ENCODE results near the gene NHERF2.

The NHERF2 gene

DNA sequence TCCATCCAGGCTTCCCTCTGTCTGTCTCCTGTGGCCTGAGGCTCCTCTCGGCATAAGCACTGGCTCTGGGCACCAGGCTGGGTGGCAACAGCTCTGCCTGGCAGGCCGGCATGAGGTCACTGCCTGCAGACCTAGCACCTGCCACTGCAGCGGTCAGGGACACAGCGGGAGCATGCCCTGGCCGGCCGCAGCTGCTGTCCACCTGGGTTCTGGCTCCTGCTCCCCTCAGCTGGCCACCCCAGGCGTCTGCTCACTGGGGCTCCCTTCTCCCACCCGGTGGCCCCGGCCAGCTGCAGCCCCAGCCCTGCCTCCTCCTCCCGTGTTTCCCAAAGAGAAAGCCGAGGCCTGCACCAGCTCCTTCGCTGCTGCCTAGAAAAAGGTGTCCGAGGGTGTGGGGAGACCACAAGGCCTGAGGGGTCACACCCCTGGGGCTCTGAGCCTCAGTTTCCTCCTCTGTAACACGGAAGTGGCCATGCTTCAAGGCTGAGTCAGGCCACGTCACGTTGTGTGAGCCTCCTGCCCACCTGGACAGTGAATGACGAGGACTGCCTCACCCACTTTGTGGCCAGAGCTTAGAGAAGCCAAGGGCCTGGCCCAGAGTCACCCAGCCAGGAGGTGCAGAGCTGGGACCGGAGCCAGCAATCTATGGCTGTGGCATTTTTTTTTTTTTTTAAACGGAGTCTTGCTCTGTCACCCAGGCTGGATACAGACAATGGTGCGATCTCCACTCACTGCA is 14.3 kb downstream of the NHERF2 start:
- DNase-seq (ENCODE audit: low read depth in 3 of 3) = no peak

DNA sequence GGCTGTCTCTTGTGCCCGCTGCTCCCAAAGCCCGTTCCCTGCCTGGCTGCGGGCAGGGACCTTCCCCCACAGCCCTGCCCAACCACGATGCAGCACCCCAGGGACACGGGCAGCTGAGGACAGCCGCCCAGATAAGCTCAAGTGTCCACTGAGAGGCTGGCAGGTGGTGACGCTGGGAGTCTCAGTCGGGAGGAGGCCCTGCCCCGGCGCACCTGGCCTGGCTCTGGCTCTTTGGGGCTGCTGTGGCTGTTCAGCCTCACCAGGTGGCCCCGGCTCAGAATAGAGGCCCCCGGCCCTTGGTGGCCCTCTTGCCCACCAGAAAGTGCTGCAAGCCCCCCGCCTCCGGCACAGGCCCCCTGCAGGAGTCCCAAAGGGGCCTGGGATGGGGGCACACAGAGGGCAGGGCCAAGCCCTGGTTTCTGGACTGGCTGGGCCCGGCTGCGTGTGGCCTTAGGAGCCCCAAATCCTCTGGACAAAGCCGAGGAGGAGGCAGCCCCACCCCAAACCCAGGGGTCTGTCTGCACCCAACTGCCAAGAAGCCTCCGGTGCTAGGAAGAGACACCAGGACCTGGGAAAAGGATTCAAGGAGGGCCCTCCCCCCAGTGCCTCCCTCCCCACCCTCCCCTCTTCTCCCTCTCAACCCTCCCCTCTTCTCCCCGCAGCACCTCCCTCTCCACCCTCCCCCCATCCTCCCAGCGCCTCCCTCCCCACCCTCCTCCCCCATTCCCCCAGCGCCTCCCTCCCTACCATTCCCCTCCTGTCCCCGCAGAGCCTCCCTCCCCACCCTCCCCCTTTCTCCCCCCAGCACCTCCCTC is 15.7 kb downstream of the NHERF2 start:
- no peak for DNase-seq (ENCODE audit: low read depth in 3 of 3)

DNA sequence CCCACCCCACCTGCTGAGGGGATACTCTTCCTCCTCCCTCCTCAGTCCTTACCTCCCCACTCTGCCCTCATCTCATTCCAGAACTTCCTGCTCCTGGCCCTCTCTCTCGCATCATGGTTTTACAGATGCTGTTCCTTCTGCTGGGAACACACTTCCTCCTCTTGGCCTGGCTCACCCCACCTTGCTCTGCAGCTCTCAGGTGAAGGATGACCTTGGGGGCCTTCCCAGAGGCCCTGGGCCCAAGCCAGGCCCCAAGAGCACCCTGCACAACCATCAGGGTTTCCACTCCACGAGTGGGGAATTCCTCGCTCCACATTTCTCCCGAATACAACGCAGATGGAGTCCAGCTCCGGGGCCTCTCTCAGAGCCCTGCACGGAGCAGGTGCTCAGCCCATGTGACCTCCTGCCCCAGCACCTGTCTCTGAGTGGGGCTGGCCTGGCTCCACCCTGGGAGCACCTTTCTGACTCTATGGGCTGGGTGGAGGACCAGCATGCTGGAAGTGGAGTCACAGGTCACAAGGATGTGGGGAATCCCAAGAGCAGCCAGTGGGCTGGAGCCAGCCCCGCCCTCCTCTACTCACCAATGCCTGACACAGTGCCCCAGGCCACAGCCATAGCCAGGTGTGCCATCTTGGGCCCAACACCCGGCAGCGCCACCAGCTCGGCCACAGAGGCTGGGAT is 16.4 kb downstream of the NHERF2 start:
- DNase-seq (ENCODE audit: low read depth in 3 of 3) = no peak

DNA sequence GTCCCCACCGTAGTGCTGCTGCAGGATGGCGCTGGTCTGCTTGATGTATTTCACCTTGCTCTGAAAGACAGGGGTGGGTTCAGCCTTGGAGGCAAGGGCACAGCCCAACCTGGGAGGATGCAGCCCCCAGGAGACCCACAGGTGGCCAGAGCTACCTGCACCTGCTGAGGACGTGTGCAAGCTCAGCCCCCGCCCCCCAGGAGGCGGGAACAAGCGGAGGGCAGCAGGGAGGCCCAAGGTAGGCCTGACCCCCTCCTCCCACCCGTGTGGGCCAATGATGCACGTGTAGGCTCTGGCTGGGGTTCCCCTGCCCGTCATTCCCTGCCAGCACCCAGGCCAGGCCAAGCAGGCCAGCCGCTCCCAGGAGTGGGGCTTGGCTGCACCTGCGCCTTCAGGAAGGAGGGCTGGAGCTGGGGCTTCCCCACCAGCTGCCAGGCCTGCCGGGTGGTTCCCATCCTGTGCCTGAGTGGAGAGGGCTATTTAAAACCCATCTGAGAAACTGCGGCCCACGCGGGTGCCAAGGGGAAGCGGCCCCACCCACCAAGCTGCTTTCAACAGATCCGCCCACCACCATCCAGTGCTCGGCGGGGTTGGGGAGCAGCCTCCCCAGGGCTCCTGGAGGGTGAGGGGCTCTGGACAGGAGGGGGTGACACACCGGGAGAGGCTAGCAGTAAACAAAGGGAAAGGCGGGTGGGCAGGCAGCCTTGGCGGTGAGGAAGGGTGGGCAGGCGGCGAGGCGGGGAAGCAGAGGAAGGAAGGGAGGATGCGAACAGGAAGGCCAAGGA is 17.2 kb downstream of the NHERF2 start:
- DNase-seq (ENCODE audit: low read depth in 3 of 3) = no peak

DNA sequence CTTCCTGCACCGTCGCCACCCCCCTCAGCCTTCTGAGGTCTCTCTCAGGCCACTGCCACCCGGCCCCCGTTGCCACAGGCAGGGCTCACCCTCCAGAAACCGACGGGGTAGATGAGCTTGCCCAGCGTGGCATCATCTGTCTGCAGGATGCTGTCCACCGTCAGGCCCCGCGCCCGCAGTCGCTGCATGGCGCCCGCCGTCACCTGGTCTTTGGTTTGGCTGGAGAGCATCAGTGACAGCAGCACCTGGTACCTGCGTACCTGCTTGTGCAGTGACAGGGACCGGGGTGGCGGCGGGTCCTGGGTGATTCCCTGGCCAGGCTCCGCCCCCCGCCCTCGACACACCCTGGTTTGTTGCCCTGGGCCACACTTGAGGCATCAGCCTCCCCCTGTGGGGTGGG is 17.8 kb downstream of the NHERF2 start:
- DNase-seq (ENCODE audit: low read depth in 3 of 3) = no peak

DNA sequence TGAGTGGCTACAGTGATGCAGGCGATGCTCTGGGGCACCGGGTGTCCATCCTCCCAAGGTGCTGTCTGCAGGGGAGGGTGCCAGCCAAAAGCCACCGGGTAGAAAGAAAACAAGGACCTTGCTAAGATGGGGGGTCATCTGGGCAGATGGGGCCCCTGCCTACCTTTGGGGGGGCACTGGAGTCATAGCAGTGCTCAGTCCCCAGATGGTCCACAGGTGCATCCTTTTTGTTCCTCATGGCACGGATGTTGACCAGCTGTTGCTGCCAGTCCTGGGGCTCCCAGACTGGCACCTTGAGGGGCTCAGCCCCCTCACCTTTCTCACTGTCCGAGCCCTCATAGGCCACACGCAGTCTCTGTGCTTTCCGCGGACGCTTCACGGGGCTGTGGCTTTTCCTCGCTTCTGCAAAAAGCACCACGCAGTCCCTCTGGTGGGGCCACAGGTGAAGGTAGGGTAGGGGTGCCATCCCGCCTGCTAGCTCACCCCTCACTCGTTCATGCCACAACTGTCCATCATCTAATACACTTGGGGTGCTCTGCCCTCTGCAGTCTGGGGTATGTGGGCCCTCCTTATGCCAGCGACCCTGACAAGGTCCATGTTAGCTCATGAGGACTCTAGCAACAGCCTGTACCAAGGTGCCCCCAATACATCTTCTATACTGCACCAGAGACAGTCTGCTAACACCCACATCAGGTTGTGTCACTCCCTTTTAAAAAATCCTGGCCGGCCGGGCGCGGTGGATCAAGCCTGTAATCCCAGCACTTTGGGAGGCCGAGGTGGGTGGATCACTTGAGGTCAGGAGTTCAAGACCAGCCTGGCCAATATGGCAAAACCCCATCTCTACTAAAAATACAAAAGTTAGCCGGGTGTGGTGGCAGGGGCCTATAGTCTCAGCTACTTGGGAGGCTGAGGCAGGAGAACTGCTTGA is 19.5 kb downstream of the NHERF2 start:
- no peak for DNase-seq (ENCODE audit: low read depth in 3 of 3)

DNA sequence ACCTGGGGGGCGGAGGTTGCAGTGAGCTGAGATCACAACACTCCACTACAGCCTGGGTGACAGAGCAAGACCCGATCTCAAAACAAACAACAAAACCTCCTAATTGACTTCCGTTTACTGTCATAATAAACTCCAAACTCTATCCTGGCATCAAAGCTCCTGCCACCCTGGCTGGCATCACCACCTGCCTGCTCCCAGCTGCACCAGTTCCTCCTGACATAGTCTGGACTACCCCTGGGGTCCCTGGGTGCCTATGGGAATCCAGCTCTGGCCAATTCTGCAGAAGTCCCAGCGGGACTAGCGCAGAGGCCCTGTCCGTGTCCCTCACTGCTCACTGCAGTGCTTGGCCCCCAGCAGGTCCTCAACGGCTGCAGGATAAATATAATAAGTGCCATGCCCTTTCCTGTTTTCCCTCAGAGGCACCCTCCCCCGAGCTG is 20.2 kb downstream of the NHERF2 start:
- no peak for DNase-seq (ENCODE audit: low read depth in 3 of 3)

DNA sequence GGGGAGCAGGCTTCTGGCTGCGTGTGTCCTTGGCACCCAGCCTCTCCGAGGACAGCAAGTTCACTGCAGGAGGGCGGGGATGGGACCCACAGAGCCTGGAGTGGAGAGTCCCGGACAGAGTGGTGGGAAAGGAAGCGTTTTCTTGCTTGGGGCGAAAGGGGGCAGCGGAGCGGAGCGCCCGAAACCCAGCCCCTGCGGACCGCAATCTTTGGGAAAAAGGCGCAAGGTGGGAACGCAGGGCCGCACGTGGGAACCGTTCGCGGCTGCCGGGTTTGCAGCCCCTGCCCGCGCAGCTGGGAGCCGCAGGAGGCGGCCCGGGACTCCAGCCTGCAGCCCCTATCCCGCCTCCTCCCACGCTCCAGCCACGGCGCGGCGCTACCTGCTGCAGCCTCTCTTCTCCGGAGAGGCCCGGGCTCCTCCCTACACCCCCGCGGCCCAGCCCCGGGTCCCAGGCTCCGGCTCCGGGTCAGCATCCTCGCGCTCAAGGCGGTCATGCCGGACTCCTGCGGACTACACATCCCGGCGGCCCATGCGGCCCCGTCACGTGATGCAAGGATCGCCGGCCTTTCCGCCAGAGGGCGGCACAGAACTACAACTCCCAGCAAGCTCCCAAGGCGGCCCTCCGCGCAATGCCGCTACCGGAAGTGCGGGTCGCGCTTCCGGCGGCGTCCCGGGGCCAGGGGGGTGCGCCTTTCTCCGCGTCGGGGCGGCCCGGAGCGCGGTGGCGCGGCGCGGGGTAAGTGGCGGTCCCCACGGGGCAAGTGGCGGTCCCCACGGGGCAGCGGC is 20.8 kb downstream of the NHERF2 start, which contains the start of the genes NTHL1 and TSC2:
Gene NTHL1 (minus strand): TSS at position 505 of the 786 bp plus-strand sequence. CDS start 11 bp downstream, at position 494.
Gene TSC2 (plus strand): TSS at position 656 of the 786 bp plus-strand sequence. CDS start 631 bp downstream, outside the sequence.
- peak; percentile 86 to 87 (median 86) for DNase-seq (ENCODE audit: low read depth in 3 of 3)

DNA sequence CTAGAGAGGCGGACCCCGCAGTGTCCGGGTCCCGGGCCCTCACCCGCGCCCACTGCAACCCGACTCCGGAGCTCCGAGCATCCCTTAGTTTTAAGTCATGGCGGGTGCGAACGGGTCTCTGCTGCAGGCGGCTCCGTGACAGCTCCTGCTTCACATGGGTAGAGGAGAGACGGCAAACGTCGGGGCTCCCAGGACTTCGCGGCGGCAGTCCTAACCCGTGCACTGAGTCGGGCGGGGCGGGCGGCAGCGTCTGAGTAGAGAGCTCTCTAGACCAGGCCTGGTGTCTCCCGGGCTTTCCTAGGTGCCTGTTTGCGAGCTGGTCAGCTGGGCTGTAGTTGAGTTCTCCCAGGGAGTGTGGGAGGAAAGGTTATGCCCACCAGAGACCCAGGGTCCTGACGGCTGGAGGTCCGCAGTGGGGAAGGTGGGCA is 21.4 kb downstream of the NHERF2 start:
- DNase-seq (ENCODE audit: low read depth in 3 of 3) = no peak

DNA sequence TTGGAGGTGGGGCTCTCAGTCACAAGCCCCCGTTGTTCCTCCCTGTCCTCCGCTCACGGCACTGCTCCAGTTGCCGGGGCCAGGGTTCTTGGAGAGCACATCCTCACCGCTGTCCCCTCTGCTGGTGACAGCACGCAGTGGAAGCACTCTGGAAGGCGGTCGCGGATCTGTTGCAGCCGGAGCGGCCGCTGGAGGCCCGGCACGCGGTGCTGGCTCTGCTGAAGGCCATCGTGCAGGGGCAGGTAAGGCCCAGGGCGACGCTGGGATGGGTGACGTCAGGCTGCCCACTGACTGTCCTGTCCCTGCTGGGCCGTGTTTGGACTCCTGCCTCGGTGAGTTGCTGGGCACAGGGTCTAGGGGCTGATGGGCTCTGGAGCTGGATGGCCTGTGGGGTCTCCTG is 26.5 kb downstream of the NHERF2 start:
- DNase-seq (ENCODE audit: low read depth in 3 of 3) = no peak

DNA sequence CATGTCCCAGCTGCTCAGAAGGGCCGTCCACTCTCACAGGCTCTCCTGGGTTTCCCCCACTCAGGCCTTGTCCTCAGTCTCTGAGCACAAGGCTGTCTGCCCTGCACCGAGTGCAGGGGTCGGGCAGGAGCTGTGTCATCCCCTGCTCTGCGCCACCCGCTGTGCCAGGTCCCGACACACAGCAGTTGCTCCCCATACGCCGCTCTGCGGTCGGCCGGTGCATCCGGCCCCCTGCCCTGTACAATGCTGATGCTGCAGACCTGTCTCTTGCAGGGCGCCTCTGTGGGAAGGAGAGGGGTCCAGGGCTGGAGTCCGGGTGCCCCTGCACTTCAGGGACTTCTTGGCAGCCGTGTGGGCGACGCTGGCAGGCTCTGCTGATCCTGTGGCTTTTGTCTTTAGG is 27.2 kb downstream of the NHERF2 start:
- no peak for DNase-seq (ENCODE audit: low read depth in 3 of 3)

DNA sequence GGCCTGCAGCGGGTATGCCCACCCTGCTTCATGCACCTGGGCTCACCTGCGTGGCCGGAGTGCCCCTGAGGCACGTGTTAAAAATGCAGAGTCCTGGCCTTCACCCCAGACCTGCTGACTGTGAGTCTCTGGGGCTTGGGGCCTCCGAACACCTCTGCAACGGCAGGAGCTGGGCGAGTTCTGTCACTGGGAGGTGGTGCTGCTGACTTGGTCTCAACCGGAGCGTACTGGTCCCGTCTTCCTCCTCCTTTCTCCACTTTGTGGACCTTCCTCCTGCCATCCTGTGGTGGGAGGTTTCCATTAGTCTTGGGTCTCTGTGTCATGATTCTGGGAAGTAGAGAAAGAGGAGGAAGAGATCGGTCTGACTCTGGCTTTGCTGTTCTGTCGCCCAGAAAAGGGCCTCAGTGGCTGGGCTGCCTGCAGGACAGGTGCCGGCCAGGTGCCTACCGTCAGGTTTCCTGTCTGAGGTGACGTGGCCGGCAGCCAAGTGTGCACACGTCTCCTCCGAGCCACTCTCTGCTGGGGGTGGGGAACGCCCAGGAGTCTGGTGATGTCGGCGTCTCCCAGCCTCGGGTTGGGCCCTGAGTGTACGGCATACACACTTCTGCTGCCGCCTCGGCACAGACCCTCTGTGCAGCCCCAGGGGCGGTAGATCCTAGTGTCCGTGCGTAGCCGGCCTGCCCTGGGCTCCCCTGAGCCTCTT is 28.0 kb downstream of the NHERF2 start:
- no peak for DNase-seq (ENCODE audit: low read depth in 3 of 3)

DNA sequence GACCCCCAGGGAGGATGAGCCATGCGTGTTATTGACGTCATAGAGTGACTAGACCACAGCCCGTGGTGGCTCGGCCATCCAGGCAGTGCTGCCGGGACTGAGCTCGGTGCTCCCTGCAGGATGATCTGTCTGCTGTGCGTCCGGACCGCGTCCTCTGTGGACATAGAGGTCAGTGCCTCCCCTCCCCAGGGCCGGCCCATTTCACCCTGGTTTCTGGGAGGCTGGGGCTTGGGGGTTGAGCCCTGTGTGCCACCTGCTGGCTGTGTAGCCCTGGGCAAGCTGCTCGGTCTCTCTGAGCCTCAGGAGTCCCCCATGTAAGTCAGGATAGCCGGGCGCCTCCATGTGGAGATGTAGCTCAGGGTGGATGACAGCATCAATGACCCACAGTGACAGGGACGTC is 29.4 kb downstream of the NHERF2 start:
- DNase-seq (ENCODE audit: low read depth in 3 of 3) = no peak

DNA sequence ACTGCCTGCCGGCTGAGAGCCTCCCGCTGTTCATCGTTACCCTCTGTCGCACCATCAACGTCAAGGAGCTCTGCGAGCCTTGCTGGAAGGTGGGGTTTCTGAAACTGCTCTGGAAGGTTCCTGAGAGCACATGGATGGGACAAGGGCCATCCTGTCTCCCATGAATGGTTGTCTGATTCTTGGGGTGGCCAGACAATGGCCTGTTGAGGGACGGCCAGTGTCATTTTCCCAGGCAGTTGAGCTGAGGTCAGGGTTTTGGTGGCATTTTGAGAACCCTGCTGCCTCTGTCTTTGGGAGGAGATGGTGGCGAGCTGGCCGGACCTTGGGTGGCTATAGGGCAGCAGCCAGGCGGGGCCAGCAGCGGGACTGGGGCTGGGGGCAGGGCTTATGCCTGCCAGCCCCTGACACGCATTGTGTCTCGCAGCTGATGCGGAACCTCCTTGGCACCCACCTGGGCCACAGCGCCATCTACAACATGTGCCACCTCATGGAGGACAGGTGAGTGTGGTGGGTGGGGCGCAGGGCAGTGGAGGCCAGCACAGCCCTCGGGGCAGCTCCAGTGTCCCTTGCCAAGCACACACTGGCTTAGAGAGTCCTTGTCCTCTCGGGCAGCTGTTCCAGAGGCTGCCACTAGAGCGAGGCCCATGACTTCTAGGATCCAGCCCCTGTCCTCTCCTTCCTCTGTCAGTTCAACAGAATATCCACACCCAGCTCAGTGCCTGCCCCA is 30.1 kb downstream of the NHERF2 start:
- DNase-seq (ENCODE audit: low read depth in 3 of 3) = no peak

DNA sequence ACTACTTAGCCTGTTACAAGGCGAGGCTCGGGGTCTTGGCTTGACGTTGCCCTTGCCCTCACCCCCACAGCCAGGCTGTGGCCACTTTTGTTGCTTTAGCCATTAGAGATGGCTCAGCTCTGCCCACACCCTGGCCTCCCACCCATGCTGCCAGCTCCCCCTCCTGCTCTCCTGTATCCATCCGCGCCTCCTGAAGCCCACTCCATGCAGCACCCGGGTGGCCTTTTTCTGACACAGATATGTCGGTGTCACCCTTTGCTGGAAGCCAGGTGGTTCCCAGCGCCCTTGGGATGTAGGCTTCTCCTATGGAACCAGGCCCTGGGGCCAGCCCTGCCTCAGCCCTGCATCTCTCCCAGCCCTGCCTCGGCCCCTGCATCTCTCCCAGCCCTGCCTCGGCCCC is 30.7 kb downstream of the NHERF2 start:
- no peak for DNase-seq (ENCODE audit: low read depth in 3 of 3)

DNA sequence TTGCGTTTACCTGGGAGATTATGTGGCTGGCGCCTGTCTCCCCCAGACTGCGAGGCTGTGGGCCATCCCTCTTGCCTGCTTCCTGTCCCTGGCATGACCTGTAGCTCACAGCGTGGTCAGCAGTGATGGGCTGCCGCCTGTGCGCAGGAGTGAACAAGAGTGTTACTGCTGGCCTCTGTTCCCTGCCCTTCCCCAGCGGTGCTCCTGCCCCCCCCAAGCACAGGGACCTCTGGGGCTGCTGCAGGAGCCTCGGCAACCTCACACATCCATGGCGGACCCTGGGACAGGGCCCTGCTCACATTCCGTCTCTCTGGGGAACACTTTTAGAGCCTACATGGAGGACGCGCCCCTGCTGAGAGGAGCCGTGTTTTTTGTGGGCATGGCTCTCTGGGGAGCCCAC is 31.7 kb downstream of the NHERF2 start:
- no peak for DNase-seq (ENCODE audit: low read depth in 3 of 3)

DNA sequence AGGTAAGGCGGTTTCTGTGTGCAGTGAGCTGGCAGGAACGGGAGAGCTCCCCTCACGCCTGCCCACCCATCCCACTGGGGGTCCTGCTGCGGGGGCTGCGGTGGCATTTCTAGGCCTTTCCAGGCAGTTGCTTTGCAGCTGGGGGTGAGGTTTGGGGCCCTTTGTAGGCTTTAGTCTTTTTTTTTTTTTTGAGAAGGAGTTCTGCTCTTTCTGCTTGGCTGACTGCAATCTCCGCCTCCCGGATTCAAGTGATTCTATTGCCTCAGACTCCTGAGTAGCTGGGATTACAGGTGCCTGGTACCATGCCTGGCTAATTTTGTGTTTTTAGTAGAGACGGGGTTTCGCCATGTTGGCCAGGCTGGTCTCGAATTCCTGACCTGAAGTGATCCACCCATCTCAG is 32.2 kb downstream of the NHERF2 start:
- DNase-seq (ENCODE audit: low read depth in 3 of 3) = no peak

DNA sequence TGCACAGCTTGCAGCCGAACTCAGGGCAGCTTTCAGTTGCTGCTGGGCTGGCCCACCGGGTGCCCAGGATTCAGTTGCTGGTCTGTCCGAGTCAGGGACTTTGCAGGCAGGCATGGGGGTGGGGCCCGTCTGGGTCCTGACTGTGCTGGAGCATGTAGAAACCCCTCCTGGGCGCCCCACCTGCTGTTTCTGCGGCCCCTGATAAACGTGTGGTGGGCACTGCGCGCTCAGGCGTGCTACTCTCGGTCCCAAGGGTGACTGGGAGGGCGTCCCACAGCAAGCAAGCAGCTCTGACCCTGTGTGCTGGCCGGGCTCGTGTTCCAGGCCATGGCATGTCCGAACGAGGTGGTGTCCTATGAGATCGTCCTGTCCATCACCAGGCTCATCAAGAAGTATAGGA is 33.6 kb downstream of the NHERF2 start:
- DNase-seq (ENCODE audit: low read depth in 3 of 3) = no peak
